ENCODE results near the gene AIF1L.

DNA sequence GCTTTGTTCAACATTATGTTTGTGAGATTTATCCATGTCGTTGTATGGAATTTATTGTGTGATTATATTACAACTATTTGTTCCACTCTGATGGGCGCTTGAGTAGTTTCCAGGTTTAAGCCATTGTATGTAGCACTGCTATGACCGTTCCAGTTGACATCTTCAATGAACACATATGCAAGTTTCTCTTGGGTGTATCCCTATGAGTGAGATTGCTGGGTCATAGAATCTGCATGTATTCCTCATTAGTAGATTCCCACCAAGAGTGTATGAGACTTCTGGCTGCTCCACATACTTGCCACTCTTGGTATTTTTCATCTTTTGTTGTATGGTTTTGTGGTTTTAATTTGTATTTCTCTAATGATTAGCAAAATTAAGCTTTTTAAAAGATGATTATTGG is 51.9 kb downstream of the AIF1L start:
- TF ChIP-seq, protein P1, sequence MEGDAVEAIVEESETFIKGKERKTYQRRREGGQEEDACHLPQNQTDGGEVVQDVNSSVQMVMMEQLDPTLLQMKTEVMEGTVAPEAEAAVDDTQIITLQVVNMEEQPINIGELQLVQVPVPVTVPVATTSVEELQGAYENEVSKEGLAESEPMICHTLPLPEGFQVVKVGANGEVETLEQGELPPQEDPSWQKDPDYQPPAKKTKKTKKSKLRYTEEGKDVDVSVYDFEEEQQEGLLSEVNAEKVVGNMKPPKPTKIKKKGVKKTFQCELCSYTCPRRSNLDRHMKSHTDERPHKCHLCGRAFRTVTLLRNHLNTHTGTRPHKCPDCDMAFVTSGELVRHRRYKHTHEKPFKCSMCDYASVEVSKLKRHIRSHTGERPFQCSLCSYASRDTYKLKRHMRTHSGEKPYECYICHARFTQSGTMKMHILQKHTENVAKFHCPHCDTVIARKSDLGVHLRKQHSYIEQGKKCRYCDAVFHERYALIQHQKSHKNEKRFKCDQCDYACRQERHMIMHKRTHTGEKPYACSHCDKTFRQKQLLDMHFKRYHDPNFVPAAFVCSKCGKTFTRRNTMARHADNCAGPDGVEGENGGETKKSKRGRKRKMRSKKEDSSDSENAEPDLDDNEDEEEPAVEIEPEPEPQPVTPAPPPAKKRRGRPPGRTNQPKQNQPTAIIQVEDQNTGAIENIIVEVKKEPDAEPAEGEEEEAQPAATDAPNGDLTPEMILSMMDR (IDR thresholded peaks at IDR 0.05): no peak
- TF ChIP-seq POLR2A (IDR thresholded peaks at IDR 0.05): no peak
